SIG-M5 treated with dmso at 0.1 percent for 504 hours (cell line): ENCODE data around the gene IL13RA2.

Source experiments
- DNase-seq: peaks from one replicate; lab custom pipeline; 2025; ENCODE audit not compliant: unreplicated experiment; lab: John Stamatoyannopoulos, UW

The IL13RA2 gene

DNA sequence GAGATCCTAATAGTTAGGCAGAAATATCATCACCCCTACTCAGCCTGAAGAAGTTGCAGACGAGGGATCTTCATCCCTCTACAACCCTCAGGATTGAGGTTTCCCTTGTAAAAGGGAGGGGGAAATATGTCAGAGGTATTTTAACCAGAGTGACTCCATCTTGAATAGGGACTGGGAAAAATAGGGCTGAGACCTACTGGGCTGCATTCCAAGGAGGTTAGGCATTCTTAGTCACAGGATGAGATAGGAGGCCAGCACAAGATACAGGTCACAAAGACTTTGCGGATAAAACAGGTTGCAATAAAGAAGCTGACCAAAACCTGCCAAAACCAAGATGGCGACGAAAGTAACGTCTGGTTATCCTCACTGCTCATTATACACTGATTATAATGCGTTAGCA, 17.5 kb downstream of the IL13RA2 start:
- no peak for DNase-seq

DNA sequence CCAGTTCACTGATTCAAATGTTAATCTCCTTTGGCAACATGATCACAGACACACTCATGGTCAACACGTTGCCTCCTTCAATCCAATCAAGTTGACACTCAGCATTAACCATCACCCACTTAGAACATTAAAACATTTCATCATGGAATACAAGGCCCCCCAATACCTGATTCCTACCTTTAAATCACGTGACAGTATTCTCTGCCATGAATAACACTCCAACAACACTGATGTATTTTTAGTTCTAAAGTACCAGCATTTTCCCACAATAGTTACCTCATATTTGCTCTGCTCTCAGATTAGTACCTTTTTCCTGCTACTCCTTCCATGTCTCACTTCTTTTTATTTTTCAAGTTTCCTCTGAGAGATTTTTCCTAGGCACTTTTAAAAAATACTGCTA, 19.6 kb downstream of the IL13RA2 start:
- DNase-seq = no peak

DNA sequence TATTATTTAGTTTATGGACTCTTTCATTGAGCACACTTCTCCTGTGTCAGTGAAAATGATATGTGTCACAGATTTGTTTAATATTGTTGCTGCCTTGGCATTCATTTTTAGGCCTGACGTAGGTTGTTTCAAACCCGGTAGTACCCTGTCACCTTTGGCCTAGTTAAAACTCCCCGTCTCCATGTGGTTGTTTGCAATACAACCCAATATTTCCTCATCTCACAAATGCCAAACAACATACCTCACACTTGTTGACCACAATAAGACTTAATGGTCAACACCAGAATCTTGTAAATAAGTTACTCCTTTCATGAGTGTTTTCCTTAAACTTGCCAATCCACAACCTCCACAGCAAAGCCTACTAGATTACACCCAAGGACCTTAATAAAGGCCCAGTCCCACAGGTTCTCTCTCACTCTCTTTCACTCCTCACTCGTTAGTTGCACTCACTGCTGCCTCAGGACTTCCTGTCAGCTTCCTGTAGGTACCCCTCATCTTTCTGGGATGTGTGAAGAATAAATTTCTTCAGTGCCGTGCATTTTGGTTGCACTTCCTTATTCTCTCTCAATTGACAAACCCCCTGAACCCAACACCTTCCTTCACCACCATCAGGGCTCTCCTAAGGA, 31.3 kb downstream of the IL13RA2 start:
- no peak for DNase-seq

DNA sequence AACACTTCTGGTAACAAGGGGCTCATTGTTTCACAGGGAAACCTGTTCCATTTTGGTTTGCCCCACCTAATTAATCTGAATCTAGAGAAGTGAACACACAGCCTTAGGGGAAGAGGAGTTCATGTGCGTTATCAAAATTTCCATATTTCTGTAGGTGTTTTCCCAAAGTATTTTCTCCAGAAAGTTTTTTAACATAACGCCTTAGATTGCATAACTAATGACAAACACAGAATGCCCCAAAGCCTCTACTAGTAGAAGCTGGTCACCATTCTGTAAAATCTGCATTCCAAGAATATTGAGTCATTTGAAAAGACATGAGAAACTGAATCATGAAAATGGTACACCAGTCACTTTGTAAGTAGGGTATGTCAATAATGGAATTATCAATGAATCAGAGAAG, 41.1 kb downstream of the IL13RA2 start:
- no peak for DNase-seq

DNA sequence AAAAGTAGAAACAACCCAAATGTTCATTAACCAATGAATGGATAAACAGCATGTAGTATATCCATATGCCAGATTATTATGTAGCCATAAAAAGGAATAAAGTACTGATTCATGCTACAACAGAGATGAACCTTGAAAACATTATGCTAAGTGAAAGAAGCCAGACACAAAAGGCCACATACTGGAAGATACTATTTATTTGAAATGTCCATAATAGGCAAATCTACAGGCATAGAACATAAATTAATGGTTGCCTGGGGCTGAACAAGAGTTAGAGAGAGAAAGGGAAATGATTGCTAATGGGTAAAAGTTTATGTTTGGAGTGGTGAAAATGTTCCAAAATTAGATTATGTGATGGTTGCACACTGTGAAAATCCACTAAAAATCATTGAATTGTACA, 44.4 kb downstream of the IL13RA2 start:
- no peak for DNase-seq

DNA sequence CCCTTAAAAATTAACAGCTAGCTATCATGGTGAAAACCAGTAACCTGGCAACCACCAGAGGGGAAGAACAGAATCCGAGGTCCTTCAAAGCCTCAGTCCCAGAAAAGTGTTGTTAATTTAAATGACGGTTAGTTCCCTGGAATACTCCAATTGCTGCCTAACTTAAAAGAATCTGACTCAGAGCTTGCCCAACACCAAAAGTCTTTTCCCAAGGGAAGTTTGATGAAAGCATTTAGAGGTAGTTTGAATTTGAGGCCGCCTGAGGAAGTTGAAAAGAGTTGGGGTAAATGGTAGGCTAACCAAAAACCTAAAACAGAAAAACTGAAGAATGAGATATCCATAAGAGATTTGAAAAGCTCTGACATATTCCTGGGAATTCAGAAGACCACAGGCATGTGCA, 46.6 kb downstream of the IL13RA2 start:
- no peak for DNase-seq

DNA sequence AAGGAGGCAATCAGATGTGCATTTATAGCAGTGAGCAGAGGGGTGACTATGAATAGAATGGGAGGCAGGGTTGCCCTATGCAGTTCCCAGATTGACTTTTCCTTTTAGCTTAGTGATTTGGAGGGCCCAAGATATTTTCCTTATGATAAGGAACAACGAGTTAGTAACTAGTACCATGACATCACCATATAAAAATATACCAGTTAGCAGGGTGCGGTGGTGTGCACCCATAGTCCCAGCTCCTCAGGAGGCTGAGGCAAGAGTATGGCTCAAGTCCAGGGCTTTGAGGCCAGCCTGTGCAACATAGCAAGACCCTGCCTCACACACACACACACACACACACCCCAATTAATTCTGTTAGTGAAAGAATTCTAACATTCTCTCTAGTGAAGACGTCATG, 53.0 kb downstream of the IL13RA2 start:
- DNase-seq = no peak

DNA sequence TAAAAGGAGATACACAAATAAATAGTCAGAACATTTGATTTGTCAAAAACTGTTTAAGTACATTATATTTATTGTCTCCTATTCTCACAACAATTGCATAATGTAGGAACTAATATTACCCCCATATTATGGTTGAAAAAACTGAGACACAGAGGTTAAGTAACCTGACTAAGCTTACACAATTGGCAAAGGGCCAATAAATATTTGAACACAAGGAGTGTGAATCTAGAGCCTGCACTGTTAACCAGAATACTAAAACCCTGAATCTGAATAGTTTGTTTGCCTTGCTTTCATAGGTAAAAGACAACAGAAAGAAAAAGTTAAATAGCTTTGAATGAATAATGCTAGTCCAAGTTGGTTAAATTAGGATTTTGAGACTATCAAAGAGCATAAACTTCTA, 55.2 kb downstream of the IL13RA2 start:
- DNase-seq = no peak

DNA sequence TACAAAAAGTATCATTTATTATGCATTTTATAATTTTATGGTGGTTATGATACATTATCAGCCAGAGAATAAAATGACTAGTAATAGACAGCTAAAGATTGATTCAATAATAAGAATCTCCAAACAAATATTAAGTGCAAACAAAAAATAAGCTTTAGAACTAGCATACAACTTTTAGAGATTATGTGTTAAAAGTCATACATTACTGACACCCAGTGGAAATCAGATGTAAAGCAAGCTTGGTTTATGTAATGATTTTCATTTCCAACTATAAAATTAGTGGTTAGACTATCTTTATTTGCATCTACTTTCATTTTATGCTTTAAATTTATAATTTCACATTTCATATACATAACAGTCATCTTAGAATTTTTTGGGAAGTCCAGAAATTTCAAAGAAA, 57.7 kb downstream of the IL13RA2 start:
- DNase-seq = no peak
